Panc1 (cell line): ENCODE data around the gene CEP104. TPM values are rescaled to one million over a fixed set of nuclear protein-coding genes. Genes with fewer than 3 reads are reported as not detected.

ENCODE experiments used
- ATAC-seq: fragments of 200-7000 bp; cut with Tn5 transposase; 2 replicates; pipeline ENCODE4 v1.9.1; 2020; ENCODE audit warnings: mild to moderate bottlenecking, moderate library complexity
- BruUV-seq: library from RNA; stranded (reverse); fragments of 400-500 nt; replicated peaks from 2 replicates; lab custom pipeline; 2021; lab: Mats Ljungman, UMichigan
- CTCF ChIA-PET: fragments of 300-600 bp; sonication (Branson Sonifier 250); formaldehyde crosslinking; loops from one replicate; lab custom pipeline; 2022; ENCODE audit warnings: antibody characterized with exemption; lab: Charles Lee
- POLR2A ChIA-PET: fragments of 300-600 bp; sonication (Branson Sonifier 250); formaldehyde crosslinking; loops from one replicate; lab custom pipeline; 2022; ENCODE audit warnings: antibody characterized with exemption; lab: Charles Lee
- DNase-seq: peaks from one replicate; pipeline ENCODE4 v3.0.0-alpha.2; 2010; ENCODE audit warnings: low read depth, low spot score
- H3K27ac ChIP-seq: 2 replicates; pipeline ENCODE4 v1.5.1; 2011; ENCODE audit warnings: mild to moderate bottlenecking, low read length, inconsistent platforms
- H3K27me3 ChIP-seq: fragments of 200-500 bp; sonication (Bioruptor generic); 2 replicates; pipeline ENCODE4 v1.6.0; 2014; ENCODE audit warnings: low read length, inconsistent platforms; ENCODE audit not compliant: control insufficient read depth, insufficient read depth
- H3K36me3 ChIP-seq: fragments of 200-500 bp; sonication (Bioruptor generic); 2 replicates; pipeline ENCODE4 v1.5.1; 2014; ENCODE audit warnings: inconsistent platforms, mild to moderate bottlenecking, low read length, moderate library complexity; ENCODE audit not compliant: control insufficient read depth, insufficient read depth
- H3K4me1 ChIP-seq: 2 replicates; pipeline ENCODE4 v1.5.1; 2011; ENCODE audit warnings: inconsistent platforms, mild to moderate bottlenecking, low read length, moderate library complexity; ENCODE audit not compliant: control insufficient read depth, insufficient read depth
- H3K4me3 ChIP-seq, 2 experiments: 2 replicates each; pipeline ENCODE4 v1.5.1; 2011 to 2012; ENCODE audit warnings: low read depth in 2 of 2, low read length in 2 of 2, mild to moderate bottlenecking in 2 of 2, inconsistent platforms in 1 of 2, moderate library complexity in 1 of 2
- H3K9me3 ChIP-seq: fragments of 200-500 bp; sonication (Bioruptor generic); 2 replicates; pipeline ENCODE4 v1.5.1; 2014; ENCODE audit warnings: low read depth, mild to moderate bottlenecking, inconsistent platforms, low read length, moderate library complexity; ENCODE audit not compliant: control insufficient read depth, insufficient read depth
- CTCF ChIP-seq: fragments of 450-650 bp; IDR thresholded peaks from 2 replicates; pipeline ENCODE4 v1.5.1; 2017; ENCODE audit warnings: mild to moderate bottlenecking
- POLR2AphosphoS5 ChIP-seq: IDR thresholded peaks from 2 replicates; pipeline ENCODE4 v1.6.1; 2012; ENCODE audit warnings: mild to moderate bottlenecking, low read depth, low read length, moderate library complexity
- REST ChIP-seq, 2 experiments: IDR thresholded peaks; 2 replicates each; pipeline ENCODE4 v1.6.1; 2011 to 2012; ENCODE audit warnings: low read depth in 2 of 2, control low read depth in 1 of 2, low read length in 1 of 2, mild to moderate bottlenecking in 1 of 2, moderate library complexity in 1 of 2; ENCODE audit not compliant: insufficient read depth in 1 of 2
- SIN3A ChIP-seq: IDR thresholded peaks from 2 replicates; pipeline ENCODE4 v1.6.1; 2012; ENCODE audit warnings: low read depth, mild to moderate bottlenecking, low read length, moderate library complexity, borderline replicate concordance; ENCODE audit not compliant: insufficient read depth
- TCF7L2 ChIP-seq: IDR thresholded peaks from 2 replicates; pipeline ENCODE4 v1.6.1; 2011; ENCODE audit warnings: mild to moderate bottlenecking, low read depth, low read length, inconsistent platforms
- in situ Hi-C: cut with HindIII; loops from 2 replicates; pipeline ENCODE4 v1.10.0; 2016; ENCODE audit warnings: low sequenced_read_pairs, low pct_unique_long_range_greater_than_20kb
- intact Hi-C: fragments of 100-400 bp; cut with micrococcal nuclease; formaldehyde crosslinking; loops from one replicate; pipeline ENCODE4 v1.10.0; 2022; ENCODE audit not compliant: unreplicated experiment
- total RNA-seq: library from RNA; stranded (reverse); gene quantifications from one replicate; pipeline ENCODE4 v1.2.1, GENCODE V29; 2021; ENCODE audit not compliant: unreplicated experiment

Gene CEP104
- total RNA-seq, 1 experiment from 2014 or later: 52.0 TPM

- DNase-seq: no peak
- POLR2A ChIA-PET: no interaction called here
- CTCF ChIA-PET: no interaction called here
- intact Hi-C loops (no loop called here), in situ Hi-C loops (no loop called here)
- BruUV-seq: no TSS peak
- ATAC-seq: no peak
- Histone ChIP-seq H3K27ac (no peak overlapping the region), H3K27me3 (no peaks in the 10 kb centered on the region), H3K36me3 (no peaks in the 10 kb centered on the region), H3K9me3 (no peaks in the 10 kb centered on the region), H3K4me1 (no peaks in the 10 kb centered on the region), H3K4me3 (no peak overlapping the region)
- no peak for TF ChIP-seq REST (IDR thresholded peaks at IDR 0.05; ENCODE audit: insufficient read depth in 1 of 2, low read depth in 2 of 2, low read length in 1 of 2)
- TF ChIP-seq POLR2AphosphoS5: no peak
- TF ChIP-seq CTCF: no peak
- no peak for TF ChIP-seq SIN3A
- TF ChIP-seq TCF7L2: no peak
Measured at GRCh38 chr1:3819771-3820200, 37.2 kb downstream of the CEP104 start.

- Histone ChIP-seq H3K27me3 (no peaks in the 10 kb centered on the region), H3K36me3 (no peaks in the 10 kb centered on the region), H3K4me1 (no peaks in the 10 kb centered on the region), H3K27ac (no peak overlapping the region), H3K9me3 (no peaks in the 10 kb centered on the region), H3K4me3 (no peak overlapping the region)
- BruUV-seq: no TSS peak
- ChIA-PET POLR2A (no interaction called here), CTCF (no interaction called here)
- no peak for TF ChIP-seq CTCF
- in situ Hi-C loops: no loop called here
- no peak for DNase-seq
- intact Hi-C loops: no loop called here
- peak; percentile 10; the same call in 1 of the 2 replicates for ATAC-seq
Measured at GRCh38 chr1:3817821-3818597, 39.0 kb downstream of the CEP104 start.
